ENCODE results near the gene ZNF362. TPM values are rescaled to one million over a fixed set of nuclear protein-coding genes. Genes with fewer than 3 reads are reported as not detected.

ZNF362 gene
- total RNA-seq, 6 experiments from 2014 or later = 15.3 to 19.6 (median 17.0) TPM

DNA sequence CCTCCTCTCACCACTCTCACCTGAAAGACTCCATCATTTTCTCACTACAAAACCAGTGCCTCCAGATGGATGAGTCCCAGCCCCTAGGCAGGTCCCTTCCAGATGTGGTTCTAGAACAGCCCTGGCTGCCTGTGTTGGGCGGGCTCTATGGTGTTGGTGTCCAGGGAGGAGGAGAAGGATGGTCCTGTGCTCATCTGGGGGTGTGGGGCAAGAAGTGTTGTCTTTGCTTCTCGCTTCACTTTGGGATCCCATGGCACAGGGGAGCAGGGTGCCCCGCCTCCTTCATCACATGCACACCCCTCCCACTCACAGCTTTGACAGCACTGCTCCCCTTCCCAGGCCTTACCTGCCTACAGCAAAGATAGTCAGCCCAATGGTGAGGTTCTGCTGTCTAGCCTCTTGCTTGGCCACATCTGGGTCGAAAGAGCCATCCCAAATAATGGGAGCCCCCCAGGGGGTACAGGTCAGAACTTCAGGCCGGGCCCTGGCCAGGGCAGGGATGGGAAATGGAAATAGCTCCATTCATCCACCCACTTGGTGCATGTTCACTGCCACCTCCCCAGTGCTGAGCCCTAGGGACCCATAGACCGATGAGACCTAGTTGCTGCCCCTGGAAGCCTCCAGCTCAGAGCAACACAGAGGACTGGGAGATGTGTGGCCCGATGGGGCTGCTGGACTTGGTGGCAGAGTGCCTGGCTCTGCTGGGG lies 55.6 kb downstream of the ZNF362 start:
- Mint-ChIP-seq H3K27ac (no peak overlapping the region), H3K36me3 (ENCODE audit: low read depth) (no peaks in the 10 kb centered on the region), H3K9me3 (no peaks in the 10 kb centered on the region), H3K27me3 (ENCODE audit: insufficient read depth) (peaks cover 14% of the 10 kb centered on the region), H3K4me1 (ENCODE audit: low read depth) (peaks cover 15% of the 10 kb centered on the region), H3K4me3 (no peak overlapping the region)
- no peak for DNase-seq
- TF ChIP-seq, protein P1, sequence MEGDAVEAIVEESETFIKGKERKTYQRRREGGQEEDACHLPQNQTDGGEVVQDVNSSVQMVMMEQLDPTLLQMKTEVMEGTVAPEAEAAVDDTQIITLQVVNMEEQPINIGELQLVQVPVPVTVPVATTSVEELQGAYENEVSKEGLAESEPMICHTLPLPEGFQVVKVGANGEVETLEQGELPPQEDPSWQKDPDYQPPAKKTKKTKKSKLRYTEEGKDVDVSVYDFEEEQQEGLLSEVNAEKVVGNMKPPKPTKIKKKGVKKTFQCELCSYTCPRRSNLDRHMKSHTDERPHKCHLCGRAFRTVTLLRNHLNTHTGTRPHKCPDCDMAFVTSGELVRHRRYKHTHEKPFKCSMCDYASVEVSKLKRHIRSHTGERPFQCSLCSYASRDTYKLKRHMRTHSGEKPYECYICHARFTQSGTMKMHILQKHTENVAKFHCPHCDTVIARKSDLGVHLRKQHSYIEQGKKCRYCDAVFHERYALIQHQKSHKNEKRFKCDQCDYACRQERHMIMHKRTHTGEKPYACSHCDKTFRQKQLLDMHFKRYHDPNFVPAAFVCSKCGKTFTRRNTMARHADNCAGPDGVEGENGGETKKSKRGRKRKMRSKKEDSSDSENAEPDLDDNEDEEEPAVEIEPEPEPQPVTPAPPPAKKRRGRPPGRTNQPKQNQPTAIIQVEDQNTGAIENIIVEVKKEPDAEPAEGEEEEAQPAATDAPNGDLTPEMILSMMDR (IDR thresholded peaks at IDR 0.05) = no peak

DNA sequence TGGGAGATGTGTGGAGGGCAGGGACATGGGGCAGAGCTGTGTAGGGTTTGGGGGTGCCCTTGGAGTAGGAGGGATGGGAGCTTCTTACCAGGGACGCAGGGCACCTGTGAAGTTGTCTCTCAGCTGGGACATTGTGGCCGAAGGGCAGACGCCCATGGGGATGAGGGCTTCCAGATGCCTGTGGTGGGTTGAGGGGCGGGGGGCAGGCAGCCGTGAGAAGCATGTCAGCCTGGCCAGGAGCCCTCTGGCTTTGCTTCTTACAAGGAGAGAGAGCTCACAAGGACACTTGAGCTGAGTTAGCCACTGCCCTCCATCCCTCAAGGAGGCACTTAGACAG lies 56.1 kb downstream of the ZNF362 start:
- no peak overlapping the region for H3K27ac Mint-ChIP-seq
- H3K4me1 Mint-ChIP-seq (ENCODE audit: low read depth) = peaks cover 21% of the 10 kb centered on the region
- no peaks in the 10 kb centered on the region for H3K9me3 Mint-ChIP-seq
- TF ChIP-seq, protein P1 (IDR thresholded peaks at IDR 0.05) = no peak
- no peaks in the 10 kb centered on the region for H3K36me3 Mint-ChIP-seq (ENCODE audit: low read depth)
- H3K27me3 Mint-ChIP-seq (ENCODE audit: insufficient read depth) = peaks cover 14% of the 10 kb centered on the region
- no peak for DNase-seq
- H3K4me3 Mint-ChIP-seq = no peak overlapping the region

DNA sequence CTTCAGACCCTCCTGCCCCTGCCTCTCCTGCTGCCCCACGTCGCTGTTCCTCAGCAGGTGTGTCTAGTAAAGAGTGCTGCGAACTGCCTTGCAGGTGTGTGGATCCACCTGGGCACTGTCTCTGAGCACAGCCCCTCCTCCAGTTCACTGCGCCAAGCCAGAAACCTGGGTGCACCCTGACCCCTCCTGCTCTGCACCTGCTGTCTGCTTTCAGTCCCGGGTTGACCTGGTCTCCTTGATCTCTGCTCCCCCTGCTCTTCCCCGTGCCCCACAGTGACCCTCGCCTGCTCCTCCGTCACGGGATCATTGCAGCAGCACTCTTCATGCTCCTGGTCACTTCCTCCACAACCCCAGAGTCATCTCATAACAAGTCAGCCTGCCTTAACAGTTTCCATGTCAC lies 58.1 kb downstream of the ZNF362 start:
- Mint-ChIP-seq H3K27ac (no peak overlapping the region), H3K4me1 (ENCODE audit: low read depth) (peaks cover 39% of the 10 kb centered on the region), H3K36me3 (ENCODE audit: low read depth) (no peaks in the 10 kb centered on the region), H3K4me3 (no peak overlapping the region; the same call in 1 of the 2 replicates), H3K27me3 (ENCODE audit: insufficient read depth) (peaks cover 14% of the 10 kb centered on the region), H3K9me3 (no peaks in the 10 kb centered on the region)
- TF ChIP-seq, protein P1 (IDR thresholded peaks at IDR 0.05) = no peak
- no peak for DNase-seq

DNA sequence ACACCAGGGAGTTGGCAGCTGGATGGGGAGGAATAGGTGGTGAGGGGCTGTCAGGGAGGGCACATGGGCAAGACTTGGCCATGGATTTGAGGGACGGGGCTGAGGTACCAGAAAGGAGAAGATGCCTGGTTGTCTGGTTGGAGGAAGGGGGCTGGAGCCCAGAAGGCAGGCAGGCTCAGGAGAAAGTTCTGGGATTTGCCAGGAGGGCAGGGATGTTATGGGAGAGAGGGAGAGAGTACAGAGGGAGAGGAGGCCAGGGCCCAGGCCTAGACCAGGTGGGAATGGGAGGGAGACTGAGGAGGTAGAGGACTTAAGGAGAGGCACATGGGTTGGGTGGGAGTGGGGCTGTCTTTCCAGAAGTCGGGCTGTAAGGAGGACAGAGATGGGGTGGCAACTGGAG lies 60.3 kb downstream of the ZNF362 start:
- peaks cover 39% of the 10 kb centered on the region for H3K4me1 Mint-ChIP-seq (ENCODE audit: low read depth)
- H3K27ac Mint-ChIP-seq = no peak overlapping the region
- peaks cover 4% of the 10 kb centered on the region; the same call in 1 of the 2 replicates for H3K36me3 Mint-ChIP-seq (ENCODE audit: low read depth)
- H3K9me3 Mint-ChIP-seq = no peaks in the 10 kb centered on the region
- H3K4me3 Mint-ChIP-seq = no peak overlapping the region
- DNase-seq = no peak
- H3K27me3 Mint-ChIP-seq (ENCODE audit: insufficient read depth) = peaks cover 15% of the 10 kb centered on the region
- TF ChIP-seq, protein P1 (IDR thresholded peaks at IDR 0.05) = no peak

DNA sequence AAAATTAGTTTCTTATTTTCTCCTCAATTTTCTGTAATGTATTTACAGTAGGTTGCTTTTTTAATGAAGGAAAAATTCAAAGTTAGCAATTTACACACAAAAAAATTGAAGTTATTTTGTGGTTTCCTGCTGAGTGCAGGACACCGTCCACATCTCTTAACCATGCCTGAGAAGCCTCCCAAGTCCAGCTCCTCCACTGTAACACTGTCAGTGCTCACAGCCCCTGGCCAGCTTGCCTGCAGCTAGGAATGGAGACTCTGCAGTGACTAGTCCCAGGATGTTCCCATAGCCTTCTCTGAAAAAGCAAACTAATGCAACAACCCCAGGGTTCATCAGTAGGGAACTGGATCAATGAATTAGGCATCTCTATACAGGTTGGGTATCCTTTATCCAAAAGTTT lies 61.1 kb downstream of the ZNF362 start:
- H3K27me3 Mint-ChIP-seq (ENCODE audit: insufficient read depth) = peaks cover 12% of the 10 kb centered on the region
- no peaks in the 10 kb centered on the region for H3K9me3 Mint-ChIP-seq
- H3K27ac Mint-ChIP-seq = no peak overlapping the region
- peaks cover 39% of the 10 kb centered on the region for H3K4me1 Mint-ChIP-seq (ENCODE audit: low read depth)
- DNase-seq = no peak
- H3K4me3 Mint-ChIP-seq = no peak overlapping the region
- TF ChIP-seq, protein P1 (IDR thresholded peaks at IDR 0.05) = no peak
- peaks cover 6% of the 10 kb centered on the region; the same call in 1 of the 2 replicates for H3K36me3 Mint-ChIP-seq (ENCODE audit: low read depth)
